Measurements from ENCODE around the gene TCEANC.

Gene TCEANC

GRCh38 chrX:13687203-13687602, 34.3 kb downstream of the TCEANC start:
- ATAC-seq (replicated peaks; ENCODE audit: extremely low read depth, poor library complexity, severe bottlenecking) (no peak), DNase-seq (ENCODE audit: low spot score in 2 of 2) (no peak)
- Mint-ChIP-seq H3K4me1 (peaks cover 24% of the 10 kb centered on the region), H3K27ac (ENCODE audit: low read depth) (no peak overlapping the region), H3K36me3 (ENCODE audit: insufficient read depth) (peaks cover 3% of the 10 kb centered on the region), H3K4me3 (no peak overlapping the region), H3K27me3 (no peaks in the 10 kb centered on the region), H3K9me3 (no peaks in the 10 kb centered on the region)

DNA sequence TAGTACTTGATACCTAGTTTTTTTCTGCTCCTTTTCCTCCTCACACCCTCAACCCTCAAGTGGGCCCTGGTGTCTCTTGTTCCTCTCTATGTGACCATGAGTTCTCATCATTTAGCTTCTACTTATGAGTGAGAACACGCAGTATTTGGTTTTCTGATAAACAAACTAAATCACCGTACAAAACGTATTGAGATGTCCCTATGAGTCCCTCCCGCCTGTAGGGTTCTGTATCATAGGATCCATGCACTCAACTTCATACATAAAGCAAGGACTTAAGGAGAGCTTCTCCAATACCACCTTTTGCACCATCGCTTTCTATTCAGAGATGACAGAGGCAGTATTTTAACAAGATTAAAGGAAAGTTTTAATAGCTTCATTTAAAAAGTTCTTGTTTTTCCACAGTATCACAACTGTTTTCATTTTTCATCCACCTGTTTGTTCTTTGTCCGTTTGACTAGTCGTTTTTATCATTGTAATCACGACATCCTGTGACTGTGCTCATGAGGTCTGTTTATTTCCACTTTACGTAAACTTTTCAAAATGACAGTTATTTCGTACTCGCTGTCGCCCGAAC, 35.5 kb downstream of the TCEANC start:
- peaks cover 6% of the 10 kb centered on the region for H3K36me3 Mint-ChIP-seq (ENCODE audit: insufficient read depth)
- H3K4me1 Mint-ChIP-seq, result peaks cover 37% of the 10 kb centered on the region
- DNase-seq (ENCODE audit: low spot score in 2 of 2) (no peak), ATAC-seq (replicated peaks; ENCODE audit: extremely low read depth, poor library complexity, severe bottlenecking) (peak; percentile 30)
- peak overlapping the region; percentile 83 for H3K27ac Mint-ChIP-seq (ENCODE audit: low read depth)
- H3K9me3 Mint-ChIP-seq, result no peaks in the 10 kb centered on the region
- H3K4me3 Mint-ChIP-seq, result peak overlapping the region; percentile 83
- H3K27me3 Mint-ChIP-seq, result no peaks in the 10 kb centered on the region

- H3K9me3 Mint-ChIP-seq, result no peaks in the 10 kb centered on the region
- peaks cover 40% of the 10 kb centered on the region for H3K4me1 Mint-ChIP-seq
- peak; percentile 77 for ATAC-seq (replicated peaks; ENCODE audit: extremely low read depth, poor library complexity, severe bottlenecking)
- peak within 1 kb of the TSS; percentile 83 for H3K4me3 Mint-ChIP-seq
- peak; percentile 56 to 59 for DNase-seq (ENCODE audit: low spot score in 2 of 2)
- H3K27ac Mint-ChIP-seq (ENCODE audit: low read depth), result peak within 1 kb of the TSS; percentile 83
- H3K27me3 Mint-ChIP-seq, result no peaks in the 10 kb centered on the region
- peaks cover 6% of the 10 kb centered on the region for H3K36me3 Mint-ChIP-seq (ENCODE audit: insufficient read depth)
Observed at GRCh38 chrX:13688958-13689740, 36.2 kb downstream of the TCEANC start, which contains the start of gene RAB9A. Gene RAB9A, plus strand, starts transcription at chrX:13689128. Its CDS starts 19,619 bp downstream, at chrX:13708747.

DNA sequence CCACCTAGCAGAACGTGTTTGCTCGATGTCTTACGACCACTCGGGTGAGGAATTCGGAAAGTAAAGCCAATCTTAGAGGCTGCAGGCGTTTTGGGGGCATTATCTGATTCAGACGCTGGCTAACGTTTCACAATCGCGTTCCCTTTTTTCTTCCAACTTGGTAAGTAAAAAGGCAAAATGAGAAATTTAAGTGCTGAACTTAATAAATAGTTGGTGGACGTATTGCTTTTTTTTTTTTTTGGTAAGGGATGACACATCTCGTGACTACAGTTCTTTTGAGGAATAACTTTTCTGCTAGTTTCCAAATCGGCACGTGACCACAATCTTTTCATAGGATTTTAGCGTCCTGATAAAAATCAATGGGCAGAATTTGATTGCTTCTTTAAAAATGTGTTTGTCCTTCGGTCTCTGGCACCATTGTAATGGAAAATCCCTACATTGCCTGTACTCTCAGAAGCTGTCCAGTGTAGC, 36.8 kb downstream of the TCEANC start:
- peak overlapping the region; percentile 83 for H3K27ac Mint-ChIP-seq (ENCODE audit: low read depth)
- no peak for ATAC-seq (replicated peaks; ENCODE audit: extremely low read depth, poor library complexity, severe bottlenecking)
- no peaks in the 10 kb centered on the region for H3K9me3 Mint-ChIP-seq
- peak overlapping the region; percentile 83 for H3K4me3 Mint-ChIP-seq
- DNase-seq (ENCODE audit: low spot score in 2 of 2), result no peak
- H3K4me1 Mint-ChIP-seq, result peaks cover 42% of the 10 kb centered on the region
- no peaks in the 10 kb centered on the region for H3K27me3 Mint-ChIP-seq
- peaks cover 6% of the 10 kb centered on the region for H3K36me3 Mint-ChIP-seq (ENCODE audit: insufficient read depth)

- Mint-ChIP-seq H3K27ac (ENCODE audit: low read depth) (peak overlapping the region; percentile 83), H3K4me1 (peaks cover 43% of the 10 kb centered on the region), H3K36me3 (ENCODE audit: insufficient read depth) (peaks cover 6% of the 10 kb centered on the region), H3K4me3 (peak overlapping the region; percentile 83), H3K27me3 (no peaks in the 10 kb centered on the region), H3K9me3 (no peaks in the 10 kb centered on the region)
- ATAC-seq (replicated peaks; ENCODE audit: extremely low read depth, poor library complexity, severe bottlenecking) (no peak), DNase-seq (ENCODE audit: low spot score in 2 of 2) (no peak)
Observed at GRCh38 chrX:13690836-13691235, 37.9 kb downstream of the TCEANC start.

- H3K36me3 Mint-ChIP-seq (ENCODE audit: insufficient read depth), result peaks cover 6% of the 10 kb centered on the region
- H3K4me3 Mint-ChIP-seq, result peak overlapping the region; percentile 83
- no peaks in the 10 kb centered on the region for H3K9me3 Mint-ChIP-seq
- H3K27ac Mint-ChIP-seq (ENCODE audit: low read depth), result peak overlapping the region; percentile 83
- H3K4me1 Mint-ChIP-seq, result peaks cover 50% of the 10 kb centered on the region
- no peaks in the 10 kb centered on the region for H3K27me3 Mint-ChIP-seq
- DNase-seq (ENCODE audit: low spot score in 2 of 2) (no peak), ATAC-seq (replicated peaks; ENCODE audit: extremely low read depth, poor library complexity, severe bottlenecking) (peak; percentile 17)
Observed at GRCh38 chrX:13691841-13692371, 39.0 kb downstream of the TCEANC start.

- Mint-ChIP-seq H3K36me3 (ENCODE audit: insufficient read depth) (peaks cover 10% of the 10 kb centered on the region), H3K4me3 (peak overlapping the region; percentile 83), H3K9me3 (no peaks in the 10 kb centered on the region), H3K27me3 (no peaks in the 10 kb centered on the region), H3K4me1 (peaks cover 56% of the 10 kb centered on the region), H3K27ac (ENCODE audit: low read depth) (peak overlapping the region; percentile 83)
- DNase-seq (ENCODE audit: low spot score in 2 of 2) (no peak), ATAC-seq (replicated peaks; ENCODE audit: extremely low read depth, poor library complexity, severe bottlenecking) (no peak)
Observed at GRCh38 chrX:13692771-13693231, 39.9 kb downstream of the TCEANC start.

DNA sequence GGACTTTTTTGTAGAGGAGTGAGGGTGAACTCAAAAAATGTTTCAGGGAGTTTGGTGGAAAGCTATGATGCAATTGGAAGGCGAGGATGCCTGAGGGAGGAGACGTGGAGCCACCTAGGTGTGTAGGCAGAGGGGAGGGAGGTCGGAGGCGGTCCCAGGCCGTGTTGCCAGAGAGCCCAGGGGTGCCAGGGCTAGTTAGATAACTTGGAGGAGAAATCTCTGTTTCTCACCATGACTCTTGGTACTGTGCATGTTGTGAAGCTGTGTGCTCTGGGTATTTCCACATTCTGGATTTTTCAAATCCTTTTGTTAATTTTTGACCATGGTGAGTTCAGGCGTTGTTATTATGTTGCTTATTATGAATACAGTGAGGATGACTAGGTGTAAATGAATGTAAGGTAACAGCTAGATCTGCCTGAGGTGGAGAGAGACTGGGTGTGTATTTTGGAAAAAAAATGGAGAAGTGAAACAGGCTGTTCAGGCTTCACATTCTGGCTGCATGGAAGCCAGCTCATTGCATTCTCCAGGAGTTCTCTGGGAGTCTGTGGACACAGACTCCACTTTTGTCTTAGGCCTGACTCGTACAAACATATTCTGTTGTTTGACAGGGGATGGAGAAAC, 40.5 kb downstream of the TCEANC start:
- Mint-ChIP-seq H3K36me3 (ENCODE audit: insufficient read depth) (peaks cover 7% of the 10 kb centered on the region), H3K9me3 (no peaks in the 10 kb centered on the region), H3K27me3 (no peaks in the 10 kb centered on the region), H3K4me3 (peak overlapping the region; percentile 83), H3K4me1 (peaks cover 52% of the 10 kb centered on the region), H3K27ac (ENCODE audit: low read depth) (peak overlapping the region; percentile 83)
- ATAC-seq (replicated peaks; ENCODE audit: extremely low read depth, poor library complexity, severe bottlenecking) (no peak), DNase-seq (ENCODE audit: low spot score in 2 of 2) (no peak)

- Mint-ChIP-seq H3K4me1 (peaks cover 55% of the 10 kb centered on the region), H3K36me3 (ENCODE audit: insufficient read depth) (peaks cover 7% of the 10 kb centered on the region), H3K27ac (ENCODE audit: low read depth) (no peak overlapping the region), H3K27me3 (no peaks in the 10 kb centered on the region), H3K9me3 (no peaks in the 10 kb centered on the region), H3K4me3 (peak overlapping the region; percentile 35)
- DNase-seq (ENCODE audit: low spot score in 2 of 2) (no peak), ATAC-seq (replicated peaks; ENCODE audit: extremely low read depth, poor library complexity, severe bottlenecking) (no peak)
Observed at GRCh38 chrX:13694359-13694758, 41.4 kb downstream of the TCEANC start.

- H3K4me1 Mint-ChIP-seq, result peaks cover 58% of the 10 kb centered on the region
Observed at GRCh38 chrX:13694983-13695382, 42.0 kb downstream of the TCEANC start.

GRCh38 chrX:13695601-13696115, 42.7 kb downstream of the TCEANC start:
- H3K4me3 Mint-ChIP-seq, result peak overlapping the region; percentile 41
- ATAC-seq (replicated peaks; ENCODE audit: extremely low read depth, poor library complexity, severe bottlenecking), result no peak
- H3K36me3 Mint-ChIP-seq (ENCODE audit: insufficient read depth), result peaks cover 9% of the 10 kb centered on the region
- no peaks in the 10 kb centered on the region for H3K27me3 Mint-ChIP-seq
- no peak for DNase-seq (ENCODE audit: low spot score in 2 of 2)
- no peaks in the 10 kb centered on the region for H3K9me3 Mint-ChIP-seq
- peak overlapping the region; percentile 5 for H3K27ac Mint-ChIP-seq (ENCODE audit: low read depth)
- peaks cover 52% of the 10 kb centered on the region for H3K4me1 Mint-ChIP-seq

More at GRCh38 chrX:13694983-13695382, 42.0 kb downstream of the TCEANC start:
- Mint-ChIP-seq H3K36me3 (ENCODE audit: insufficient read depth) (peaks cover 8% of the 10 kb centered on the region), H3K27me3 (no peaks in the 10 kb centered on the region), H3K9me3 (no peaks in the 10 kb centered on the region), H3K4me3 (peak overlapping the region; percentile 35), H3K27ac (ENCODE audit: low read depth) (peak overlapping the region; percentile 5)
- ATAC-seq (replicated peaks; ENCODE audit: extremely low read depth, poor library complexity, severe bottlenecking) (no peak), DNase-seq (ENCODE audit: low spot score in 2 of 2) (no peak)

DNA sequence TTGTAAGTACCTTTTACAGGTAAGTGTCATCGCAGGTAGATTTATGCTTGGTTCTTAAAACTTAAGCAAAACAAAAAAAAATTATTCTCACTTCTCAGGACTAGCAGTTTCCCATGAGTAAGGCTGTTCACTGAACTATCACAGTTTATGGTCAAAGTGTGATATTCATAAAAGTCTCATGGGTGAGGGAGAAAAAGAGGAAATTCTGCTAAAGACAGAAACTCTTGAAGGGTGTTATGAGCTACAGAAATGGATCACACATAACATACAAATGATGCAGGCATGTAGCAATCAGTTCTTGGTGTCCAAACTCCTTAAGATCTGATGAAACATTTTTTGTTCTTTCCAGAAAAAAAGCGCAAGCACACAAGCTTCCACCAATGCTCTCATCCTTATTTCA, 44.5 kb downstream of the TCEANC start:
- peaks cover 61% of the 10 kb centered on the region for H3K4me1 Mint-ChIP-seq
- H3K27ac Mint-ChIP-seq (ENCODE audit: low read depth), result peak overlapping the region; percentile 82

More for the DNA sequence above, 44.5 kb downstream of the TCEANC start:
- no peaks in the 10 kb centered on the region for H3K9me3 Mint-ChIP-seq
- no peaks in the 10 kb centered on the region for H3K27me3 Mint-ChIP-seq
- ATAC-seq (replicated peaks; ENCODE audit: extremely low read depth, poor library complexity, severe bottlenecking), result peak; percentile 79
- DNase-seq (ENCODE audit: low spot score in 2 of 2), result no peak
- peak overlapping the region; percentile 61 for H3K4me3 Mint-ChIP-seq
- peaks cover 12% of the 10 kb centered on the region for H3K36me3 Mint-ChIP-seq (ENCODE audit: insufficient read depth)

Data from central memory CD8-positive, alpha-beta T cell (primary cell).